OCI-LY7 (cell line): ENCODE measurements around the gene OR2B3. TPM values are rescaled to one million over a fixed set of nuclear protein-coding genes. Genes with fewer than 3 reads are reported as not detected.
A peak's percentile ranks its signal among the peaks of the same experiment; 100 is the strongest.
"Not testable (repeated sequence)": the region's sequence is repeated elsewhere in the genome, so short reads cannot be mapped to it uniquely, and the experiment has no call there.

ENCODE experiments used
- BruUV-seq: library from RNA; stranded (reverse); fragments of 400-500 nt; replicated peaks from 2 replicates; lab custom pipeline; 2021; lab: Mats Ljungman, UMichigan
- CTCF ChIA-PET: fragments of 300-600 bp; sonication (Branson Sonifier 250); formaldehyde crosslinking; loops from one replicate; lab custom pipeline; 2022; ENCODE audit warnings: antibody characterized with exemption; ENCODE audit not compliant: unreplicated experiment; lab: Charles Lee
- POLR2A ChIA-PET: fragments of 300-600 bp; sonication (Branson Sonifier 250); formaldehyde crosslinking; loops from one replicate; lab custom pipeline; 2022; ENCODE audit warnings: antibody characterized with exemption; lab: Charles Lee
- DNase-seq: peaks from one replicate; pipeline ENCODE4 v3.0.0-alpha.2; 2015; ENCODE audit warnings: low spot score
- H2AFZ ChIP-seq: fragments of 200-600 bp; sonication (generic), shearing (Covaris generic); 2 replicates; pipeline ENCODE4 v1.6.1; 2014; ENCODE audit warnings: mild to moderate bottlenecking, antibody characterized with exemption, low read length, moderate library complexity
- H3K27ac ChIP-seq: fragments of 200-600 bp; sonication (generic); 2 replicates; pipeline ENCODE4 v1.5.1; 2014; ENCODE audit warnings: mixed run types, low read depth, mild to moderate bottlenecking, moderate library complexity, low read length, inconsistent platforms; ENCODE audit not compliant: poor library complexity, severe bottlenecking
- H3K36me3 ChIP-seq: fragments of 200-600 bp; sonication (generic); 2 replicates; pipeline ENCODE4 v1.6.1; 2014; ENCODE audit warnings: mild to moderate bottlenecking, antibody characterized with exemption, low read length, moderate library complexity, mixed read lengths; ENCODE audit not compliant: insufficient read depth
- H3K4me1 ChIP-seq: fragments of 200-600 bp; sonication (generic); 2 replicates; pipeline ENCODE4 v1.5.1; 2014; ENCODE audit warnings: mild to moderate bottlenecking, low read length; ENCODE audit not compliant: insufficient read depth, poor library complexity, severe bottlenecking
- H3K4me2 ChIP-seq: fragments of 200-600 bp; sonication (generic); 2 replicates; pipeline ENCODE4 v1.6.1; 2014; ENCODE audit warnings: mild to moderate bottlenecking, low read length
- H3K4me3 ChIP-seq: fragments of 200-600 bp; sonication (generic); 2 replicates; pipeline ENCODE4 v1.5.1; 2014; ENCODE audit warnings: mild to moderate bottlenecking, low read depth, low read length; ENCODE audit not compliant: poor library complexity, severe bottlenecking
- H3K79me2 ChIP-seq: fragments of 200-600 bp; sonication (generic); 2 replicates; pipeline ENCODE4 v1.6.1; 2016; ENCODE audit warnings: low read depth, mild to moderate bottlenecking, low read length, moderate library complexity, mixed read lengths; ENCODE audit not compliant: insufficient read depth
- H3K9me2 ChIP-seq: fragments of 200-600 bp; sonication (generic); 2 replicates; pipeline ENCODE4 v1.6.1; 2016; ENCODE audit warnings: mild to moderate bottlenecking, low read length, mixed read lengths; ENCODE audit not compliant: insufficient read depth
- H3K9me3 ChIP-seq: fragments of 200-600 bp; sonication (generic); 2 replicates; pipeline ENCODE4 v1.6.1; 2014; ENCODE audit warnings: mild to moderate bottlenecking, mixed run types, low read length, mixed read lengths
- H4K20me1 ChIP-seq: fragments of 200-600 bp; sonication (generic); 2 replicates; pipeline ENCODE4 v1.6.1; 2014; ENCODE audit warnings: mild to moderate bottlenecking, antibody characterized with exemption, low read length, moderate library complexity, mixed read lengths; ENCODE audit not compliant: insufficient read depth
- CTCF ChIP-seq: fragments of 200-600 bp; sonication (generic); conservative IDR thresholded peaks from 2 replicates; pipeline ENCODE4 v1.5.1; 2014; ENCODE audit warnings: mild to moderate bottlenecking, antibody characterized with exemption, low read length, moderate library complexity, mixed read lengths
- EZH2phosphoT487 ChIP-seq: fragments of 200-600 bp; sonication (generic); IDR thresholded peaks from 2 replicates; pipeline ENCODE4 v1.6.1; 2018; ENCODE audit warnings: low read depth, borderline replicate concordance, mild to moderate bottlenecking, mixed run types, antibody characterized with exemption, low read length, moderate library complexity, mixed read lengths
- intact Hi-C: fragments of 100-400 bp; cut with micrococcal nuclease; formaldehyde crosslinking; loops from one replicate; pipeline ENCODE4 v1.10.0; 2022; ENCODE audit not compliant: unreplicated experiment
- total RNA-seq, 2 experiments: library from RNA; depleted of rRNA in 1 of 2; stranded (reverse); fragments of >200 nt in 1 of 2; shearing (Covaris generic) in 1 of 2; gene quantifications; 2 replicates each; pipeline ENCODE4 v1.2.3, GENCODE V29; 2014 to 2022

Gene OR2B3
- total RNA-seq, 2 experiments from 2014 or later: not detected

- H3K9me3 ChIP-seq: no peaks in the 10 kb centered on the region
- DNase-seq: no peak
- no peak for TF ChIP-seq EZH2phosphoT487
- TF ChIP-seq CTCF: no peak
- H3K4me3 ChIP-seq: no peak overlapping the region
- H3K4me2 ChIP-seq: no peak overlapping the region
- H3K9me2 ChIP-seq: no peaks in the 10 kb centered on the region
- intact Hi-C loops: no loop called here
- no TSS peak for BruUV-seq
- H3K36me3 ChIP-seq: no peaks in the 10 kb centered on the region
- H3K27ac ChIP-seq: no peak overlapping the region
- ChIA-PET CTCF (no interaction called here), POLR2A (interaction anchor here (0.6 kb wide), 1 partner anchor 27 kb away, joined by 3 read pairs; no protein-coding TSS in a partner anchor)
- H4K20me1 ChIP-seq: no peaks in the 10 kb centered on the region
- no peaks in the 10 kb centered on the region for H3K4me1 ChIP-seq
- no peaks in the 10 kb centered on the region for H3K79me2 ChIP-seq
- H2AFZ ChIP-seq: no peak overlapping the region
Observed at GRCh38 chr6:29129326-29130012, 42.4 kb upstream of the OR2B3 start.

GRCh38 chr6:29114964-29115363 is 27.9 kb upstream of the OR2B3 start:
- H3K79me2 ChIP-seq, H3K4me2 ChIP-seq, H3K9me2 ChIP-seq, H3K27ac ChIP-seq, H3K9me3 ChIP-seq, intact Hi-C loops, H3K36me3 ChIP-seq, H3K4me1 ChIP-seq, BruUV-seq, H2AFZ ChIP-seq, DNase-seq, H3K4me3 ChIP-seq, CTCF ChIA-PET, H4K20me1 ChIP-seq: not testable (repeated sequence)
- POLR2A ChIA-PET: interaction anchor here (0.6 kb wide), 1 partner anchor 366 kb away, joined by 5 read pairs; no protein-coding TSS in a partner anchor

GRCh38 chr6:29112135-29112534 is 25.0 kb upstream of the OR2B3 start:
- H3K4me2 ChIP-seq: no peak overlapping the region
- TF ChIP-seq EZH2phosphoT487 (no peak), CTCF (peak; percentile 43)
- peak; percentile 2 for DNase-seq
- ChIA-PET CTCF (no interaction called here), POLR2A (no interaction called here)
- H3K4me1 ChIP-seq: no peaks in the 10 kb centered on the region
- H3K79me2 ChIP-seq: no peaks in the 10 kb centered on the region
- H3K9me2 ChIP-seq: no peaks in the 10 kb centered on the region
- H4K20me1 ChIP-seq: no peaks in the 10 kb centered on the region
- H3K36me3 ChIP-seq: no peaks in the 10 kb centered on the region
- H3K9me3 ChIP-seq: no peaks in the 10 kb centered on the region
- no peak overlapping the region for H2AFZ ChIP-seq
- intact Hi-C loops: no loop called here
- H3K27ac ChIP-seq: no peak overlapping the region
- H3K4me3 ChIP-seq: no peak overlapping the region
- no TSS peak for BruUV-seq
